ENCODE data around the gene PTCH2. TPM values are rescaled to one million over a fixed set of nuclear protein-coding genes. Genes with fewer than 3 reads are reported as not detected.
A peak's percentile ranks its signal among the peaks of the same experiment; 100 is the strongest.

PTCH2 gene
- total and polyA plus RNA-seq, 2 donors (not counting 1 experiment from before 2014, with no cell fraction given): 1.3 to 1.7 TPM

GRCh38 chr1:44783697-44784093 lies 59.4 kb downstream of the PTCH2 start:
- Histone ChIP-seq H3K36me3 (replicated peaks in 1 of 2; ENCODE audit: control extremely low read depth in 1 of 2, control insufficient read depth in 1 of 2, extremely low read depth in 1 of 2, insufficient read depth in 2 of 2, low read length in 1 of 2) (peaks cover 0 to 25% of the 10 kb centered on the region in 2 experiments), H3K27me3 (replicated peaks in 1 of 4; ENCODE audit: control extremely low read depth in 1 of 4, control insufficient read depth in 3 of 4, insufficient read depth in 4 of 4, low read length in 3 of 4) (no peaks in the 10 kb centered on the region), H3K4me1 (ENCODE audit: control insufficient read depth in 2 of 2, insufficient read depth in 2 of 2, low read length in 2 of 2) (peaks cover 25 to 34% of the 10 kb centered on the region in 2 donors), H3K9me3 (ENCODE audit: control extremely low read depth in 1 of 3, control insufficient read depth in 2 of 3, insufficient read depth in 1 of 3, low read length in 2 of 3) (no peaks in the 10 kb centered on the region), H4K20me1 (ENCODE audit: control insufficient read depth, insufficient read depth, low read length, poor library complexity, severe bottlenecking) (peaks cover 10% of the 10 kb centered on the region), H3K79me2 (ENCODE audit: control insufficient read depth, insufficient read depth, low read length) (no peaks in the 10 kb centered on the region), H2AFZ (ENCODE audit: insufficient read depth, low read depth, low read length, poor library complexity, severe bottlenecking) (peak overlapping the region; percentile 85), H3K27ac (ENCODE audit: low read length in 2 of 2) (peak overlapping the region; percentile 40 to 58), H3K4me2 (replicated peaks; ENCODE audit: low read depth, low read length, poor library complexity, severe bottlenecking) (peak overlapping the region; percentile 90), H3K9ac (ENCODE audit: low read length) (peak overlapping the region; percentile 64), H3K4me3 (ENCODE audit: control extremely low read depth in 1 of 5, extremely low read depth in 1 of 5, insufficient read depth in 1 of 5, low read depth in 2 of 5, low read length in 4 of 5) (peak overlapping the region in 4 of 5 experiments; percentile 38 to 69 (median 56))
- Mint-ChIP-seq H3K4me3 (peak overlapping the region; percentile 82), H3K27me3 (no peaks in the 10 kb centered on the region), H3K9me3 (ENCODE audit: insufficient read depth) (no peaks in the 10 kb centered on the region), H3K4me1 (peaks cover 36% of the 10 kb centered on the region), H3K27ac (peak overlapping the region; percentile 83)
- no peak for DNase-seq
- TF ChIP-seq EZH2 (IDR thresholded peaks at IDR 0.05; ENCODE audit: borderline replicate concordance, insufficient read depth, low read depth, low read length, poor library complexity, severe bottlenecking) (no peak), CTCF (IDR thresholded peaks at IDR 0.05) (no peak)
- ChIA-PET POLR2A (interaction anchor here (0.6 to 3.1 kb wide), 7 partner anchors 8 to 227 kb away, joined by 3 to 25 read pairs (median 4); partner anchors contain the start of genes HECTD3 and RPS8), CTCF (interaction anchor here (0.9 to 5.5 kb wide), 10 partner anchors 8 to 228 kb away, joined by 3 to 44 read pairs (median 8); partner anchors contain the start of genes HECTD3, PLK3, RNU5D-1 and RPS8)
- 57% methylated on average over 8 of the region's 8 CpGs for WGBS (ENCODE audit: insufficient coverage)
- no peak for ATAC-seq (ENCODE audit: low read depth)
- intact Hi-C loops (cut with micrococcal nuclease): no loop called here

DNA sequence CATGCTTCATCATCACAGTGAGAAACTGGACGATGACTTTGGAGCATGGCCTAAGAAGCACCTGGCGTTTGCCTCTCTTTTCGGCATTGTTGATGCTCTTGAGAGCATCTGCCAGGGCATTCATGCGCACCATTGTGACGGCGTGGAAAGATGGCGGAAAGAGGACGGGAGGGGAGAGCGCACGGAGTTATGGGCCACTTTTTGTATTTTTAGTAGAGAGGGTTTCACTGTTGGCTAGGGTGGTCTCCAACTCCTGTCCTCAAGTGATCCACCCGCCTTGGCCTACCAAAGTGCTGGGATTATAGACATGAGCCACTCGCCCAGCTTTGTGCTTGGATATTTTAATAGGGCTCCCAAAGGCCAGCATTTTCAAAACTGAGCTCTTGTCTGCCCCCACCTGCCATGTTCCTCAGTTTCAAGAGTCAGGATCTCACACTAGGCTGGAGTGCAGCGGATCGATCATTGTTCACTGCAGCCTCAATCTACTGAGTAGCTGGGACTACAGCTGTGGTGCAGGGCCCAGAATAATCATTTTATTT lies 62.4 kb downstream of the PTCH2 start:
- intact Hi-C loops (cut with micrococcal nuclease): no loop called here
- no peak overlapping the region for H3K27ac Mint-ChIP-seq

More for the DNA sequence above, 62.4 kb downstream of the PTCH2 start:
- Mint-ChIP-seq H3K27me3 (no peaks in the 10 kb centered on the region), H3K9me3 (ENCODE audit: insufficient read depth) (no peaks in the 10 kb centered on the region), H3K4me3 (no peak overlapping the region), H3K4me1 (peaks cover 51% of the 10 kb centered on the region)
- H3K4me2 ChIP-seq (replicated peaks; ENCODE audit: low read depth, low read length, poor library complexity, severe bottlenecking): no peak overlapping the region
- H3K9me3 ChIP-seq (ENCODE audit: control extremely low read depth in 1 of 3, control insufficient read depth in 2 of 3, insufficient read depth in 1 of 3, low read length in 2 of 3): no peaks in the 10 kb centered on the region
- H3K27me3 ChIP-seq (replicated peaks in 1 of 4; ENCODE audit: control extremely low read depth in 1 of 4, control insufficient read depth in 3 of 4, insufficient read depth in 4 of 4, low read length in 3 of 4): no peaks in the 10 kb centered on the region
- no peak for DNase-seq
- H3K36me3 ChIP-seq (replicated peaks in 1 of 2; ENCODE audit: control extremely low read depth in 1 of 2, control insufficient read depth in 1 of 2, extremely low read depth in 1 of 2, insufficient read depth in 2 of 2, low read length in 1 of 2): peaks cover 0 to 54% of the 10 kb centered on the region in 2 experiments
- WGBS (ENCODE audit: insufficient coverage): 94% methylated on average over 14 of the region's 14 CpGs
- H3K4me1 ChIP-seq (ENCODE audit: control insufficient read depth in 2 of 2, insufficient read depth in 2 of 2, low read length in 2 of 2): peaks cover 35 to 46% of the 10 kb centered on the region in 2 donors
- no peak overlapping the region for H3K4me3 ChIP-seq (ENCODE audit: control extremely low read depth in 1 of 5, extremely low read depth in 1 of 5, insufficient read depth in 1 of 5, low read depth in 2 of 5, low read length in 4 of 5)
- H3K27ac ChIP-seq (ENCODE audit: low read length in 2 of 2): no peak overlapping the region
- H2AFZ ChIP-seq (ENCODE audit: insufficient read depth, low read depth, low read length, poor library complexity, severe bottlenecking): no peak overlapping the region
- POLR2A ChIA-PET: interaction anchor here (0.7 kb wide), 1 partner anchor 17 kb away, joined by 3 read pairs; no protein-coding TSS in a partner anchor
- no peak overlapping the region for H3K9ac ChIP-seq (ENCODE audit: low read length)
- CTCF ChIA-PET: interaction anchor here (0.5 to 0.8 kb wide), 2 partner anchors 9 to 180 kb away, joined by 3 to 4 read pairs; no protein-coding TSS in a partner anchor
- no peak for ATAC-seq (ENCODE audit: low read depth)
- H3K79me2 ChIP-seq (ENCODE audit: control insufficient read depth, insufficient read depth, low read length): no peaks in the 10 kb centered on the region
- TF ChIP-seq EZH2 (IDR thresholded peaks at IDR 0.05; ENCODE audit: borderline replicate concordance, insufficient read depth, low read depth, low read length, poor library complexity, severe bottlenecking): no peak
- TF ChIP-seq CTCF (IDR thresholded peaks at IDR 0.05): no peak
- H4K20me1 ChIP-seq (ENCODE audit: control insufficient read depth, insufficient read depth, low read length, poor library complexity, severe bottlenecking): peaks cover 38% of the 10 kb centered on the region
